ENCODE results near the gene CA6. TPM values are rescaled to one million over a fixed set of nuclear protein-coding genes. Genes with fewer than 3 reads are reported as not detected.

The CA6 gene
- total RNA-seq, 1 experiment from 2014 or later, result not detected

DNA sequence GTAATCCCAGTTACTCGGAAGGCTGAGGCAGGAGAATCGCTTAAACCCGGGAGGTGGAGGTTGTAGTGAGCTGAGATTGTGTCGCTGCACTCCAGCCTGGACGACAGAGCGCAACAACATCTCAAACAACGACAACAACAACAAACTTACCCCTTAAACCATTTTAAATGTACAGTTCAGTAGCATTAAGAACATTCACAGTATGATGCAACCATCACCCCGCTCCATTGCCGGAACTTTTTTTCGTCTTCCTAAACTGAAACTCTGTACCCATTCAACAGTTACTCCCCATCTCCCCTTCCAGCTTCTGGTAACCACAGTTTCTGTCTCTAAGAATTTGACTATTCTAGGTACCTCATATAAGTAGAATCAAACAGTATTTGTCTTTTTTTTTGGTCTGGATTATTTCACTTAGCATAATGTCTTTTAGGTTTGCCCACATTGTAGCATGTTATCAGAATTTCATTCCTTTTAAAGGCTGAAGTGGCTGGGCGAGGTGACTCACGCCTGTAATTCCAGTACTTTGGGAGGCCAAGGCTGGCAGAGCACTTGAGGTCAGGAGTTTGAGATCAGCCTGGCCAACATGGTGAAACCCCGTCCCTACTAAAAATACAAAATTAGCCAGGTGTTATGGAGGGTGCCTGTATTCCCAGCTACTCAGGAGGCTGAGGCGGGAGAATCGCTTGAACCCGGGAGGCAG lies 19.6 kb downstream of the CA6 start:
- no CpG with 5 or more reads among the region's 16 CpGs for WGBS (ENCODE audit: extremely low coverage, insufficient read length, low lambda C conversion rate)
- no peak overlapping the region for H3K9ac ChIP-seq (ENCODE audit: extremely low read depth, insufficient read length, low read length)
- no peak overlapping the region for H2AFZ ChIP-seq (ENCODE audit: low read length)
- no peaks in the 10 kb centered on the region for H3K79me2 ChIP-seq (ENCODE audit: insufficient read depth, low read length)
- no peak overlapping the region for H3K56ac ChIP-seq (ENCODE audit: insufficient read length, low read depth, low read length)
- H3K27ac ChIP-seq (ENCODE audit: insufficient read length, low read depth, low read length), result no peak overlapping the region
- H3K14ac ChIP-seq (ENCODE audit: insufficient read depth, low read length), result no peak overlapping the region
- H3K4me3 Mint-ChIP-seq, result no peak overlapping the region
- H2AK5ac ChIP-seq (ENCODE audit: insufficient read length, low read length), result no peak overlapping the region
- H3K23me2 ChIP-seq (ENCODE audit: insufficient read length, low read depth, low read length, poor library complexity, severe bottlenecking), result no peaks in the 10 kb centered on the region
- H4K91ac ChIP-seq (ENCODE audit: insufficient read length, low read depth, low read length), result no peak overlapping the region
- DNase-seq, result no peak
- H3K79me1 ChIP-seq (ENCODE audit: insufficient read depth, low read depth, low read length, poor library complexity, severe bottlenecking), result no peaks in the 10 kb centered on the region
- H2BK20ac ChIP-seq (ENCODE audit: low read depth, low read length, poor library complexity, severe bottlenecking), result no peak overlapping the region
- no peaks in the 10 kb centered on the region for H3K27me3 ChIP-seq (ENCODE audit: insufficient read depth, low read length)
- H3K4me1 ChIP-seq (ENCODE audit: insufficient read depth, low read length), result no peaks in the 10 kb centered on the region
- no peaks in the 10 kb centered on the region for H3K36me3 Mint-ChIP-seq (ENCODE audit: insufficient read depth in 1 of 3, low read depth in 3 of 3)
- H2BK12ac ChIP-seq (ENCODE audit: insufficient read length, low read depth, low read length), result no peak overlapping the region
- H3T11ph ChIP-seq (ENCODE audit: low read length), result no peak overlapping the region
- TF ChIP-seq, protein P1, sequence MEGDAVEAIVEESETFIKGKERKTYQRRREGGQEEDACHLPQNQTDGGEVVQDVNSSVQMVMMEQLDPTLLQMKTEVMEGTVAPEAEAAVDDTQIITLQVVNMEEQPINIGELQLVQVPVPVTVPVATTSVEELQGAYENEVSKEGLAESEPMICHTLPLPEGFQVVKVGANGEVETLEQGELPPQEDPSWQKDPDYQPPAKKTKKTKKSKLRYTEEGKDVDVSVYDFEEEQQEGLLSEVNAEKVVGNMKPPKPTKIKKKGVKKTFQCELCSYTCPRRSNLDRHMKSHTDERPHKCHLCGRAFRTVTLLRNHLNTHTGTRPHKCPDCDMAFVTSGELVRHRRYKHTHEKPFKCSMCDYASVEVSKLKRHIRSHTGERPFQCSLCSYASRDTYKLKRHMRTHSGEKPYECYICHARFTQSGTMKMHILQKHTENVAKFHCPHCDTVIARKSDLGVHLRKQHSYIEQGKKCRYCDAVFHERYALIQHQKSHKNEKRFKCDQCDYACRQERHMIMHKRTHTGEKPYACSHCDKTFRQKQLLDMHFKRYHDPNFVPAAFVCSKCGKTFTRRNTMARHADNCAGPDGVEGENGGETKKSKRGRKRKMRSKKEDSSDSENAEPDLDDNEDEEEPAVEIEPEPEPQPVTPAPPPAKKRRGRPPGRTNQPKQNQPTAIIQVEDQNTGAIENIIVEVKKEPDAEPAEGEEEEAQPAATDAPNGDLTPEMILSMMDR (conservative IDR thresholded peaks at IDR 0.05), result no peak
- no peak overlapping the region for H3K4ac ChIP-seq (ENCODE audit: low read depth, low read length)
- no peak overlapping the region for H2BK5ac ChIP-seq (ENCODE audit: insufficient read length, low read length)
- H3K9me3 ChIP-seq (ENCODE audit: control insufficient read depth, low read depth, low read length), result no peaks in the 10 kb centered on the region
- H4K20me1 ChIP-seq (ENCODE audit: control insufficient read depth, insufficient read depth, insufficient read length), result no peaks in the 10 kb centered on the region
- no peak overlapping the region for H3K23ac ChIP-seq (ENCODE audit: insufficient read length, low read depth, low read length)
- no peak overlapping the region for H4K5ac ChIP-seq (ENCODE audit: insufficient read length, low read depth, low read length)
- no peak overlapping the region for H2BK15ac ChIP-seq (ENCODE audit: low read depth, low read length)
- peaks cover 4 to 8% of the 10 kb centered on the region in 2 experiments for H3K4me1 Mint-ChIP-seq
- no peak overlapping the region for H3K4me2 ChIP-seq (ENCODE audit: insufficient read depth, insufficient read length, low read length)
- H4K8ac ChIP-seq (replicated peaks; ENCODE audit: insufficient read length, low read depth, low read length), result no peak overlapping the region
- no peaks in the 10 kb centered on the region; a peak in 2 of 5 replicates for H3K9me3 Mint-ChIP-seq
- H3K27me3 Mint-ChIP-seq (ENCODE audit: low read depth), result peaks cover 3% of the 10 kb centered on the region
- no peak overlapping the region for H2BK120ac ChIP-seq (ENCODE audit: low read depth, low read length, poor library complexity, severe bottlenecking)
- no peak overlapping the region for H3K27ac Mint-ChIP-seq
- no peak overlapping the region for H3K18ac ChIP-seq (ENCODE audit: insufficient read length, low read depth, low read length)

All from H9 (cell line).